Right ventricle myocardium superior (tissue), 1 donor: ENCODE results near the gene FARP1. TPM values are rescaled to one million over a fixed set of nuclear protein-coding genes. Genes with fewer than 3 reads are reported as not detected.
"Not testable (repeated sequence)": the region's sequence is repeated elsewhere in the genome, so short reads cannot be mapped to it uniquely, and the experiment has no call there.

Source experiments
- ATAC-seq: fragments of 200-7000 bp; cut with Tn5 transposase; one replicate; pipeline ENCODE4 v1.9.1; 2020; ENCODE audit warnings: mild to moderate bottlenecking; ENCODE audit not compliant: poor library complexity
- DNase-seq: peaks from one replicate; pipeline ENCODE4 v3.0.0-alpha.2; 2020
- intact Hi-C: fragments of 100-400 bp; cut with DNase I; formaldehyde crosslinking; loops from one replicate; pipeline ENCODE4 v1.11.2; 2022
- total RNA-seq: library from RNA; stranded (reverse); fragmentation: NEBNext Ultra II Directional; extraction: Animal tissue kit (Norgen Biotek cat#: 25700); gene quantifications from one replicate; pipeline ENCODE4 v1.2.1, GENCODE V29; 2021
- donor health status: DM: no; HTN: yes; CAD: no; lungs with severe emphysema.

Gene FARP1
- total RNA-seq, 1 donor from 2014 or later = 11.1 TPM

- intact Hi-C loops = no loop called here
- DNase-seq (no peak), ATAC-seq (no peak)
Measured at GRCh38 chr13:98352226-98352625, 209.3 kb downstream of the FARP1 start.

- no peak for ATAC-seq
- intact Hi-C loops = no loop called here
- no peak for DNase-seq
Measured at GRCh38 chr13:98353750-98354149, 210.9 kb downstream of the FARP1 start.

- DNase-seq (no peak), ATAC-seq (peak; percentile 20)
- intact Hi-C loops = no loop called here
Measured at GRCh38 chr13:98358937-98359336, 216.0 kb downstream of the FARP1 start.

- no peak for ATAC-seq
- intact Hi-C loops = no loop called here
- no peak for DNase-seq
Measured at GRCh38 chr13:98360545-98360944, 217.7 kb downstream of the FARP1 start.

- intact Hi-C loops = no loop called here
- DNase-seq (no peak), ATAC-seq (no peak)
Measured at GRCh38 chr13:98363326-98363725, 220.4 kb downstream of the FARP1 start.

- intact Hi-C loops = no loop called here
- DNase-seq = no peak
- ATAC-seq = no peak
Measured at GRCh38 chr13:98364179-98364578, 221.3 kb downstream of the FARP1 start.

- intact Hi-C loops = no loop called here
- ATAC-seq (no peak), DNase-seq (no peak)
Measured at GRCh38 chr13:98364647-98365046, 221.8 kb downstream of the FARP1 start.

- ATAC-seq (no peak), DNase-seq (no peak)
- intact Hi-C loops = no loop called here
Measured at GRCh38 chr13:98365302-98365701, 222.4 kb downstream of the FARP1 start.

- intact Hi-C loops = no loop called here
- DNase-seq (no peak), ATAC-seq (no peak)
Measured at GRCh38 chr13:98366010-98366409, 223.1 kb downstream of the FARP1 start.

- ATAC-seq = no peak
- DNase-seq = no peak
- intact Hi-C loops = no loop called here
Measured at GRCh38 chr13:98366443-98366842, 223.5 kb downstream of the FARP1 start.

- no peak for ATAC-seq
Measured at GRCh38 chr13:98366959-98367358, 224.1 kb downstream of the FARP1 start.

GRCh38 chr13:98368019-98368418 lies 225.1 kb downstream of the FARP1 start:
- ATAC-seq = no peak
- DNase-seq = no peak
- intact Hi-C loops = no loop called here

More at GRCh38 chr13:98366959-98367358, 224.1 kb downstream of the FARP1 start:
- intact Hi-C loops = no loop called here
- no peak for DNase-seq

GRCh38 chr13:98369520-98369919 lies 226.6 kb downstream of the FARP1 start:
- DNase-seq, intact Hi-C loops, ATAC-seq: not testable (repeated sequence)

- DNase-seq (no peak), ATAC-seq (no peak)
- intact Hi-C loops = no loop called here
Measured at GRCh38 chr13:98370261-98370660, 227.4 kb downstream of the FARP1 start.

GRCh38 chr13:98370806-98371515 lies 228.1 kb downstream of the FARP1 start:
- intact Hi-C loops = no loop called here
- DNase-seq = peak; percentile 77

GRCh38 chr13:98371516-98372023 lies 228.7 kb downstream of the FARP1 start:
- intact Hi-C loops = no loop called here
- ATAC-seq = peak; percentile 27
- no peak for DNase-seq

More at GRCh38 chr13:98370806-98371515, 228.1 kb downstream of the FARP1 start:
- ATAC-seq = peak; percentile 90

GRCh38 chr13:98372876-98373275 lies 230.0 kb downstream of the FARP1 start:
- intact Hi-C loops = no loop called here
- no peak for ATAC-seq
- no peak for DNase-seq

- no peak for ATAC-seq
- no peak for DNase-seq
- intact Hi-C loops = no loop called here
Measured at GRCh38 chr13:98374750-98375149, 231.9 kb downstream of the FARP1 start.

GRCh38 chr13:98377635-98378378 lies 234.9 kb downstream of the FARP1 start:
- ATAC-seq = no peak
- intact Hi-C loops = no loop called here
- DNase-seq = no peak

GRCh38 chr13:98384739-98385138 lies 241.8 kb downstream of the FARP1 start:
- DNase-seq (no peak), ATAC-seq (no peak)
- intact Hi-C loops = no loop called here
